Hematopoietic multipotent progenitor cell treated with erythropoietin and hydrocortisone succinate and interleukin-3 and kit ligand, for 8 days (in vitro differentiated cells): Measurements from ENCODE around the gene NTN4.
"Not testable (repeated sequence)": the region's sequence is repeated elsewhere in the genome, so short reads cannot be mapped to it uniquely, and the experiment has no call there.

Source experiments
- DNase-seq: peaks from one replicate; pipeline ENCODE4 v3.0.0-alpha.2; 2015

NTN4 gene

GRCh38 chr12:95648990-95649791, 141.4 kb downstream of the NTN4 start:
- DNase-seq: no peak

DNA sequence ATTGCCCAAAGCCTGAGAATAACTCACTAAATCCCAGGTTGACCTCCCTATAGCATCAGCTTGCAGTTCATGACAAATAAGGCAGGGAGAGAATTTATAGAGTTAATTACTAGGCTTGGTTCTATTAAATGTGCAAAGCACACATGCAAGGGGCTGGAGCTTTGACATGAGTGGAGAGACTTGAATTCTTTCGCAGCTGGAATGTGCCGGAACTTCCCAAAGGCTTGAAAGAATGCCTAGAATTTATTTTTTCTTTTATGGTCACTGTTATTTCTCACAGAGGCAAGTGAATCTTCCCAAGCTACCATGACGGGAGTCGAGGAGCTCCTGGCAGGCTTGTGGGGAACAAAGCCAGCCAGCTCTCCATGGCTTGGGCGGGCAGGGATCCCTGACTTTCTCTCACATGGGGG, 143.8 kb downstream of the NTN4 start:
- DNase-seq: no peak

DNA sequence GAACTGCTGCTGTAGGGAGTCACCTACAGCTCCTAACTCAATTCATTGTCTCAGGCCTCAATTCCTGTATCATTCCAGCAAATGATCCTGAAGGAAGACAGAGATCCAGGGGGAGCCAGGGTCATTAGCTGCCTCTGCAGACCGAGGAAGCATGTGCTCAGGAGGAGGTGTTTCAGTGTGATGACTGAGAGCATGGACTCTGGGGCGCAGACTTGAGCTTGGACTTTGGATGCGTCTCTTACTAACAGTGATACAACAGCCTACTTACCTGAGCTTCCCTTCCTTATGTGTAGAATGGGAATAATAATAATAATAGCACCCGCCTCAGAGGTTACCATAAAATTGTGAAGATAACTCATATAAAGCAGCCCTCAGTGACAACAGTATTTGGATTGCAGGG, 147.3 kb downstream of the NTN4 start:
- no peak for DNase-seq

DNA sequence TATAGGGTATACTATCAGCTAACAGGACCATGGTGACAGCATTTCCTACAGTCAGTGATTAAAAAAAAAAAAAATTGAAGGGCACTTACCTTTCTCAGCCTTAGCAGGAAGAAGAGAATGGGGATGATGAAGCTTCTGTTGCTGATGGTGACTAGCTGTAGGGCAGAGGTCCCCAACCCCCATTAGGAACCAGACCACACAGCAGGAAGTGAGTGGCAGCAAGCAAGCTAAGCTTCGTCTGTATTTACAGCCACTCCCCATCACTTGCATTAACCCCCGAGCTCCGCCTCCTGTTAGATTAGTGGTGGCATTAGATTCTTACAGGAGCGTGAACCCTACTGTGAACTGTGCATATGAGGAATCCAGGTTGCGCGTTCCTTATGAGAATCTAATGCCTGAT, 148.0 kb downstream of the NTN4 start:
- DNase-seq: no peak

GRCh38 chr12:95641299-95641952, 149.1 kb downstream of the NTN4 start:
- DNase-seq: no peak

DNA sequence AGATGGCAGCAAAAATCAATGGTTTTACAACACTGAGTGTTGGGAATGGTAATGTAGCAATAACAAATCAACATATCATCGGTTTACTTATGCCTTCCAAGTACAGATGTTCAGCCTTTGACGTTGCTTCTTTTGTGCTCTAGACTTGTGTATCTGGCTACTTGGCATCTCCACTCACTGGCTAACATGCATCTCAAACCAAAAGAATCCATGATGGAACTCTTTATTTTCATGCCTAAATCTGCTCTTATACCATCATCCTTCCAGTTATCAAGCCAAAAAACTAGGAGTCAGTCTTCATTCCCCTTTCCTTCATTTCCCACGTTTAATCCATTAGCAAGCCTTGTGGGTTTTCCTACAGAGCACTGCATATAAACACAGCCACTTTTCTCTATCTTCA, 150.0 kb downstream of the NTN4 start:
- DNase-seq: no peak

- DNase-seq: no peak
These were observed 153.0 kb downstream of the NTN4 start for GRCh38 chr12:95637471-95638155.

GRCh38 chr12:95637010-95637409, 153.6 kb downstream of the NTN4 start:
- no peak for DNase-seq

DNA sequence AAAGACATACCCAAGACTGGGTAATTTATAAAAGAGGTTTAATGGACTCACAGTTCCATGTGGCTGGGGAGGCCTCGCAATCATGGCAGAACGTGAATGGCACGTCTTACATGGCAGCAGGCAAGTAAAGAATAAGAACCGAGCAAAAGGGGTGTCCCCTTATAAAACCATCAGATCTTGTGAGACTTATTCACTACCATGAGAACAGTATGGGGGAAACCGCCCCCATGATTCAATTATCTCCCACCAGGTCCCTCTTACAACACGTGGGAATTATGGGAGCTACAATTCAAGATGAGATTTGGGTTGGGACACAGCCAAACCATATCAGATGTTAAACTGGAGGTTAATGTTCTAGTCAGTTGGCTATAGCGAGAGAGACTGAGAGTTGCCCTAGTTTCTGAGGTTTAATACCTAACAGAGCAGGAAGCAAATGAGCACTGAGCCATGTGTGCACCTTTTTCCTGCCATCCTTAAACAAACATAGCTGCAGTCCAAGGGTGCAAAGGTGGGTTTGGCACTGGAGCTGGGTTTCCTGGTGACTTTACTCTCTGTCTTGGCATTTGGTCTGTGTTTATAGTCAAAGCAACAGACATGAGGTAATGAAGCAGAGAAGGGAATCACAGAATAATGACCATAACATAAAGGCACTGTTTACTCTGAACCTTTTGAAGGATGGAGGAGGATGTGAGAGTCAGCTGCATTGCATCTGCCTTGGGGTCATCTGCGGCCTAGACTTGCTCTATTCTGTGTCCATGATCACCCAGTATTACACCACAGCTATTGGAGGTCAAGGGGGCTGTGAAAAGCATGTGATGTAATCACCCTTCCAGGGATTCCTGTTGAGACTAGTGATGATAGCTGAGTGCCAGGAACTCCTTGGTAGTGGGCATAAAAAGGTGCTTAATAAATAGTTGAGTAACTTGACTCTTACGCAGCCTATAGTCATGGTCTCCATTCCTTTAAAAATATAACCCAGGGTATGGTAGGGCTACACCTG, 155.6 kb downstream of the NTN4 start:
- DNase-seq: no peak

GRCh38 chr12:95633732-95634465, 156.7 kb downstream of the NTN4 start:
- no peak for DNase-seq

DNA sequence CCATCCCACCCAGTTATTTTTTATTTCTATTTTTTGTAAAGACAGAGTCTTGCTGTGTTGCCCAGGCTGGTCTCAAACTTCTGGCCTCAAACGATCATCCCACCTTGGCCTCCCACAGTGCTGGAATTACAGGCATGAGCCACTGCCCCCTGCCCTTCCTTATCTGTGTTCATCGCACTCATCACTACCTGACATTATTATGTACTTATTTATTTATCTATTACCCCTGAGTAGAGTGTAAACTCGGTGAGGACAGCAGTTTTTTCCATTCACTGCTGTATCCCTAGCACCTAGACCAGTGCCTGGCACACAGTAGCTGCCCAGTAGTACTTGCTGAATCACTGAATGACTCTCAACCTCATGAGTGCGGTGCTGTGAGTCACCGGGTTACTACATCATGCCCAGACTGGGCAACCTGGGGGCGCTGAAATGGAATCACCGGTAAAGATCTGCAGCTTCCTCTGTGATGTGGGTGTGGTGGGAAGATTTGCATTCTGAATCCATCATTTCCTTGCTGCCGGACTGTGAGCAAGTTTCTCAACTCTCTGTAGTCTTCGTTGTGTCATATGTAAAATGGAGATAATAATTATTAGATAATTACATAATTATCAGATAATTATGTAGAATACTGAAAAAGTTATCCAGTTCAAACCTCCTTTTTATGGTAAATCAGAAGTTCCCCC, 157.4 kb downstream of the NTN4 start:
- no peak for DNase-seq

- DNase-seq: no peak
These were observed 160.1 kb downstream of the NTN4 start for GRCh38 chr12:95630496-95630895.

GRCh38 chr12:95629392-95629791, 161.2 kb downstream of the NTN4 start:
- no peak for DNase-seq

DNA sequence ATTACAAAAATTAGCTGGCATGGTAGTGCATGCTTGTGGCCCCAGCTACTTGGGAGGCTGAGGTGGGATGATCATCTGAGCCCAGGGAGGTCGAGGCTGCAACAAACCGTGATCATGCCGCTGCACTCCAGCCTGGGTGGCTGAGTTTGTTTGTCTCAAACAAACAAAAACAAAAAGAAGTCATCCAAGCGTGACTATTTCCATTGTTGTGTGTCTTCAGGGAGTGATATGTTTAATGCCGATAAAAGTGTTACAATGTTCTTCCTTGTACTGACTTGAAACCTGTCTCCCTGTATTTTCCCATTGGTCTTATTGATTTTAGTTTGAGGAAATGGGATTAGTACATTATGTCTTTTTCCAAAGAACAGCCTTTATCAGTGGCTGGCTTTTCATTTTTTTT, 163.7 kb downstream of the NTN4 start:
- no peak for DNase-seq

GRCh38 chr12:95625012-95625411, 165.6 kb downstream of the NTN4 start:
- no peak for DNase-seq

GRCh38 chr12:95624589-95624988, 166.0 kb downstream of the NTN4 start:
- no peak for DNase-seq

- DNase-seq: peak; percentile 61
These were observed 166.9 kb downstream of the NTN4 start for GRCh38 chr12:95623554-95624170.

- DNase-seq: no peak
These were observed 167.7 kb downstream of the NTN4 start for GRCh38 chr12:95622879-95623278.

- no peak for DNase-seq
These were observed 168.8 kb downstream of the NTN4 start for GRCh38 chr12:95621725-95622124.

- DNase-seq: no peak
These were observed 170.4 kb downstream of the NTN4 start for GRCh38 chr12:95620171-95620570.

DNA sequence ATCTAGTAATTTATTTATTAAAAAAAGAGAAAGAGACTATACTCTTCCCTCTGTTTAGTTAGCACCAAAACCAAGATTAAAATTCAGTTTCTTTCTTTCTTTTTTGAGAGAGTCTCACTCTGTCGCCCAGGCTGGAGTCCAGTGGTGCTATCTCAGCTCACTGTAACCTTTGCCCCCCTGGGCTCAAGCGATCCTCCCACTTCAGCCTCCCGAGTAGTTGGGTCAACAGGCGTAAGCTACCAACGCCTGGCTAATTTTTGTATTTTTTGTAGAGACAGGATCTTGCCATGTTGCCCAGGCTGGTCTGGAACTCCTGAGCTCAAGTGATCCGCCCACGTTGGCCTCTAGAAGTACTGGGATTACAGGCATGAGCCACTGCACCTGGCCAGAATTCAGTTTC, 174.1 kb downstream of the NTN4 start:
- DNase-seq: not testable (repeated sequence)
